Measurements from ENCODE around the gene CDK5. TPM values are rescaled to one million over a fixed set of nuclear protein-coding genes. Genes with fewer than 3 reads are reported as not detected.

The CDK5 gene
- total and polyA plus RNA-seq, 2 donors (not counting 1 experiment from before 2014, with no cell fraction given), result 8.2 to 8.4 TPM

DNA sequence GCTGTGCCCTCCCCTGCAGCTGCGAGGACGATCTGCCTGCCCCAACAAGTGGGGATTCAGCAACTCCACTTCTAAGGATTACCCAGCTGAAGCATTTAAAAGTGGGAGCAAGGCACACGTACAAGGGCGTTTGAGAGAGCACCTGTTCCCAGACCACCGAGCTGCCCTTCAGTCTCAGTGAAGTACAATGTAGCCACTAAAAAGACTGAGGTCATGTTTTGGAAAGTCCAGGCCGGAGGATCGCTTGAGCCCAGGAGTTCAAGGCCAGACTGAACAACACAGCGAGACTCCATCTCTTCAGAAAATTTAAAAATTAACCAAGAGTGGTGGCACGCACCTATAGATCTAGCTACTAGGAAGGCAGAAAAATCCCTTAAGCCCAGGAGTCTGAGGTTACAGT lies 52.1 kb downstream of the CDK5 start:
- H3K79me2 ChIP-seq (ENCODE audit: control insufficient read depth, insufficient read depth, low read length), result no peaks in the 10 kb centered on the region
- Mint-ChIP-seq H3K4me3 (no peak overlapping the region), H3K9me3 (ENCODE audit: insufficient read depth) (no peaks in the 10 kb centered on the region), H3K27ac (no peak overlapping the region), H3K27me3 (peaks cover 9% of the 10 kb centered on the region), H3K4me1 (peaks cover 10% of the 10 kb centered on the region)
- H3K4me3 ChIP-seq (ENCODE audit: control extremely low read depth in 1 of 5, extremely low read depth in 1 of 5, insufficient read depth in 1 of 5, low read depth in 2 of 5, low read length in 4 of 5), result no peak overlapping the region
- 94% methylated on average over 7 of the region's 9 CpGs for WGBS (ENCODE audit: insufficient coverage)
- no peaks in the 10 kb centered on the region for H3K36me3 ChIP-seq (replicated peaks in 1 of 2; ENCODE audit: control extremely low read depth in 1 of 2, control insufficient read depth in 1 of 2, extremely low read depth in 1 of 2, insufficient read depth in 2 of 2, low read length in 1 of 2)
- no peaks in the 10 kb centered on the region for H3K27me3 ChIP-seq (replicated peaks in 1 of 4; ENCODE audit: control extremely low read depth in 1 of 4, control insufficient read depth in 3 of 4, insufficient read depth in 4 of 4, low read length in 3 of 4)
- no peak for ATAC-seq (ENCODE audit: low read depth)
- peaks cover 0 to 9% (median 0%) of the 10 kb centered on the region in 3 donors for H3K9me3 ChIP-seq (ENCODE audit: control extremely low read depth in 1 of 3, control insufficient read depth in 2 of 3, insufficient read depth in 1 of 3, low read length in 2 of 3)
- no peak for DNase-seq
- H3K9ac ChIP-seq (ENCODE audit: low read length), result no peak overlapping the region
- no peak overlapping the region for H2AFZ ChIP-seq (ENCODE audit: insufficient read depth, low read depth, low read length, poor library complexity, severe bottlenecking)
- peaks cover 7 to 17% of the 10 kb centered on the region in 2 donors for H3K4me1 ChIP-seq (ENCODE audit: control insufficient read depth in 2 of 2, insufficient read depth in 2 of 2, low read length in 2 of 2)
- H3K4me2 ChIP-seq (replicated peaks; ENCODE audit: low read depth, low read length, poor library complexity, severe bottlenecking), result no peak overlapping the region
- no peak overlapping the region for H3K27ac ChIP-seq (ENCODE audit: low read length in 2 of 2)
- CTCF ChIA-PET, result interaction anchor here (1.3 to 1.5 kb wide), 2 partner anchors 11 to 105 kb away, joined by 3 read pairs; no protein-coding TSS in a partner anchor
- no peak for TF ChIP-seq EZH2 (IDR thresholded peaks at IDR 0.05; ENCODE audit: borderline replicate concordance, insufficient read depth, low read depth, low read length, poor library complexity, severe bottlenecking)
- TF ChIP-seq, protein P1, sequence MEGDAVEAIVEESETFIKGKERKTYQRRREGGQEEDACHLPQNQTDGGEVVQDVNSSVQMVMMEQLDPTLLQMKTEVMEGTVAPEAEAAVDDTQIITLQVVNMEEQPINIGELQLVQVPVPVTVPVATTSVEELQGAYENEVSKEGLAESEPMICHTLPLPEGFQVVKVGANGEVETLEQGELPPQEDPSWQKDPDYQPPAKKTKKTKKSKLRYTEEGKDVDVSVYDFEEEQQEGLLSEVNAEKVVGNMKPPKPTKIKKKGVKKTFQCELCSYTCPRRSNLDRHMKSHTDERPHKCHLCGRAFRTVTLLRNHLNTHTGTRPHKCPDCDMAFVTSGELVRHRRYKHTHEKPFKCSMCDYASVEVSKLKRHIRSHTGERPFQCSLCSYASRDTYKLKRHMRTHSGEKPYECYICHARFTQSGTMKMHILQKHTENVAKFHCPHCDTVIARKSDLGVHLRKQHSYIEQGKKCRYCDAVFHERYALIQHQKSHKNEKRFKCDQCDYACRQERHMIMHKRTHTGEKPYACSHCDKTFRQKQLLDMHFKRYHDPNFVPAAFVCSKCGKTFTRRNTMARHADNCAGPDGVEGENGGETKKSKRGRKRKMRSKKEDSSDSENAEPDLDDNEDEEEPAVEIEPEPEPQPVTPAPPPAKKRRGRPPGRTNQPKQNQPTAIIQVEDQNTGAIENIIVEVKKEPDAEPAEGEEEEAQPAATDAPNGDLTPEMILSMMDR (IDR thresholded peaks at IDR 0.05), result no peak
- H4K20me1 ChIP-seq (ENCODE audit: control insufficient read depth, insufficient read depth, low read length, poor library complexity, severe bottlenecking), result no peaks in the 10 kb centered on the region
- POLR2A ChIA-PET, result no interaction called here
- intact Hi-C loops (cut with micrococcal nuclease), result no loop called here

Other genes starting within 250 kb of the CDK5 start
- gene AOC1, start 205.4 kb downstream of the CDK5 start, total RNA-seq, result not detected in 2 replicates
- 0.07 TPM in 1 of 2 replicates, not detected in the other for gene AOC1, start 205.4 kb downstream of the CDK5 start, polyA plus RNA-seq
- 0.86 and 0.87 TPM in 2 replicates for gene KCNH2, start 79.6 kb downstream of the CDK5 start, total RNA-seq
- 2.0 and 2.7 TPM in 2 replicates for gene KCNH2, start 79.6 kb downstream of the CDK5 start, polyA plus RNA-seq
- 0.39 TPM in 1 of 2 replicates, not detected in the other for gene NOS3, start 66.9 kb downstream of the CDK5 start, total RNA-seq
- gene NOS3, start 66.9 kb downstream of the CDK5 start, polyA plus RNA-seq, result 0.54 and 0.75 TPM in 2 replicates
- 4.2 and 5.1 TPM in 2 replicates for gene ATG9B, start 33.4 kb downstream of the CDK5 start, total RNA-seq
- gene ATG9B, start 33.4 kb downstream of the CDK5 start, polyA plus RNA-seq, result 7.2 and 10.2 TPM in 2 replicates
- gene ABCB8, start 29.4 kb downstream of the CDK5 start, total RNA-seq, result 64.7 and 69.7 TPM in 2 replicates
- 29.5 and 41.4 TPM in 2 replicates for gene ABCB8, start 29.4 kb downstream of the CDK5 start, polyA plus RNA-seq
- gene ASIC3, start 9.4 kb downstream of the CDK5 start, total RNA-seq, result 2.9 and 4.8 TPM in 2 replicates
- 5.0 and 6.3 TPM in 2 replicates for gene ASIC3, start 9.4 kb downstream of the CDK5 start, polyA plus RNA-seq
- gene SLC4A2, start 1.7 kb upstream of the CDK5 start, total RNA-seq, result 106 and 113 TPM in 2 replicates
- 82.8 and 103 TPM in 2 replicates for gene SLC4A2, start 1.7 kb upstream of the CDK5 start, polyA plus RNA-seq
- 119 and 120 TPM in 2 replicates for gene FASTK, start 22.9 kb upstream of the CDK5 start, total RNA-seq
- 251 and 258 TPM in 2 replicates for gene FASTK, start 22.9 kb upstream of the CDK5 start, polyA plus RNA-seq
- 44.4 and 49.2 TPM in 2 replicates for gene TMUB1, start 25.6 kb upstream of the CDK5 start, total RNA-seq
- 81.9 and 102 TPM in 2 replicates for gene TMUB1, start 25.6 kb upstream of the CDK5 start, polyA plus RNA-seq
- 20.2 and 21.1 TPM in 2 replicates for gene AGAP3, start 28.6 kb upstream of the CDK5 start, total RNA-seq
- gene AGAP3, start 28.6 kb upstream of the CDK5 start, polyA plus RNA-seq, result 15.2 and 22.3 TPM in 2 replicates
- gene GBX1, start 109.8 kb upstream of the CDK5 start, total RNA-seq, result not detected in 2 replicates
- gene GBX1, start 109.8 kb upstream of the CDK5 start, polyA plus RNA-seq, result not detected in 2 replicates
- not detected in 2 replicates for gene ASB10, start 129.4 kb upstream of the CDK5 start, total RNA-seq
- not detected in 2 replicates for gene ASB10, start 129.4 kb upstream of the CDK5 start, polyA plus RNA-seq
- gene H2BK1, start 152.6 kb upstream of the CDK5 start, total RNA-seq, result 3.1 and 4.2 TPM in 2 replicates
- not detected in 2 replicates for gene H2BK1, start 152.6 kb upstream of the CDK5 start, polyA plus RNA-seq
- 27.1 and 30.2 TPM in 2 replicates for gene ABCF2, start 169.3 kb upstream of the CDK5 start, total RNA-seq
- gene ABCF2, start 169.3 kb upstream of the CDK5 start, polyA plus RNA-seq, result 12.5 and 16.1 TPM in 2 replicates
- gene CHPF2, start 174.6 kb upstream of the CDK5 start, total RNA-seq, result 39.4 and 44.0 TPM in 2 replicates
- 28.8 and 39.9 TPM in 2 replicates for gene CHPF2, start 174.6 kb upstream of the CDK5 start, polyA plus RNA-seq
- gene SMARCD3, start 190.8 kb upstream of the CDK5 start, total RNA-seq, result 0.29 TPM in 1 of 2 replicates, not detected in the other
- 1.0 and 1.4 TPM in 2 replicates for gene SMARCD3, start 190.8 kb upstream of the CDK5 start, polyA plus RNA-seq